HG03469 (cell line): ENCODE measurements around the gene THSD4.

Experiments
- ATAC-seq: cut with Tn5 transposase; IDR thresholded peaks from one replicate; pipeline ENCODE4 v1.9.1; 2021; ENCODE audit warnings: mild to moderate bottlenecking, moderate library complexity, moderate number of reproducible peaks; ENCODE audit not compliant: unreplicated experiment

Gene THSD4

DNA sequence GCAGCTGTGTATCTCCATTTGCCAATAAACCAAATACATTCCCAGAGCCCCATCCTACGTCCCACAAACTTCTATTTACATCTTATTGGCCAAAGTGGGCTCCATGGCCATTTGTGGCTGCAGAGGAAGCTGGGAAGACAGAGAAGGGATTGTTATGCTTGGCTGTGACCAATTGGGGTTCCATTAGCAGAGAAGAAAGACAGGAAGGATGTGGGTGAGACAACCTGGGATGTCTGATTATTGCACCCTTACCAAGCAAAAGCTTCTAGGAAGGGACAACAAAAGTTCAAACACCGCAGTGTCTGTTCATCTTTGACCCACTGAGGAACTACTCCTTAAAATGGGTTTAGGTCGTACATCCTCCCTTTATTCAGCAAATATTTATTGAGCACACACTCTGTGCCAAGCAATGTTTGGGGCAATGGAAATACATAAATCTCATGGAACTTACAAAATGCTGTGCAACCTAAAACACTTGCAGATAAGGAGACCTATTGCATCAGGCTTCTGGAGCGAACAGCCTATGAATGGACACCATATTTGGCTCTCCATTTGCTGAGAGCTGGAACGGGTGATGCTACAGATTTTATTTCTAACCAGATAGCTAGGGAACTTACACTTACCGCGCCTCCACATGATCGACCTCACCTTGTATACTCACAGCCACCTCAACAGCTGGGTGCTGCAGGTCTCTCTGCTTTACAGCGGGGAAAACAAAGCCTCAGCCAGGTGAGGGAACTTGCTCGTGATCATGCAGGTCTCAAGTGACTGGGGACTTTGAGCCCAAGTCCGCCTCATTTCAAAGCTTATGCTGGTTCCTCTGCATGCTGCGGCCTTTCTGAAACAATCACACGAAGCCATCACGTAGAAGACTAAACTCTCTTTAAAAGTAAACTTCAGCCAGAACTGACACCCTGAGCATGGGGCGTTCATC lies 673.6 kb downstream of the THSD4 start:
- ATAC-seq: no peak

DNA sequence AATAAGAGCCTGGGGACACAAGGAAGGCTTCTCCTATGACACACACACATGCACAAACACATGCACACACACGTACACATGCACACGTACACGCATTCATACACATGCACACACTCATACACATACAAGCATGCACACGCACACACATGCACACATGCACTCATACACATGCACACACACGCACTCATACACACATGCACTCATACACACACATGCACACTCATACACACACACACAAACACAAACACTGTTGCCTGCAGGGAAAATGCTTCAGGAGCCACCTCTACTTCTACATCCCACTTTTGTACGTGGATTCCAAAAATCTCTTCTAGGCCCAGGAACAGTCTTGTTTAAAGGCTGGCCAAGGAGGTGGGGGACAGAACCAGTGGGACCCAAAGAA lies 674.3 kb downstream of the THSD4 start:
- ATAC-seq: no peak

GRCh38 chr15:71790081-71790480 lies 674.8 kb downstream of the THSD4 start:
- ATAC-seq: no peak

DNA sequence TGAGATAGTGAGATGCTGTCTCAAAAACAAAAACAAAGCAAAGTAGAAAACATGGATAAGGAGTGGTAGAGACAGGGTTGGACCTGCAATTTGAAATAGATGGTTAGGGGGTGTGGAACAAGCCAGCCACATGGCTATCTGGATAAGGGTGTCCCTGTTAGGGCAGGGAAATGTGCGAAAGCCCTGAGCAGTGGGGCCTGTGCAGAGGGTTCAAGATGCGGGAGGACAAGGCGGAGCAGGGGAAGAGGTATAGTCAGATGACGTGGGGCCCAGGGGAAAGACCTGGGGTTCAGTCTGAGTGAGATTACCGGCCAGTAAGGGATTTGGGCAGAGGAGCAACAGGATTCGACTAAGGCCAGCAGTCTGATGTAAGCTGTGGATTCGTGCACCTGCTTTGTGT lies 676.7 kb downstream of the THSD4 start:
- ATAC-seq: no peak

- no peak for ATAC-seq
These were observed 677.2 kb downstream of the THSD4 start for GRCh38 chr15:71792521-71792920.

- no peak for ATAC-seq
These were observed 683.4 kb downstream of the THSD4 start for GRCh38 chr15:71798641-71799040.

DNA sequence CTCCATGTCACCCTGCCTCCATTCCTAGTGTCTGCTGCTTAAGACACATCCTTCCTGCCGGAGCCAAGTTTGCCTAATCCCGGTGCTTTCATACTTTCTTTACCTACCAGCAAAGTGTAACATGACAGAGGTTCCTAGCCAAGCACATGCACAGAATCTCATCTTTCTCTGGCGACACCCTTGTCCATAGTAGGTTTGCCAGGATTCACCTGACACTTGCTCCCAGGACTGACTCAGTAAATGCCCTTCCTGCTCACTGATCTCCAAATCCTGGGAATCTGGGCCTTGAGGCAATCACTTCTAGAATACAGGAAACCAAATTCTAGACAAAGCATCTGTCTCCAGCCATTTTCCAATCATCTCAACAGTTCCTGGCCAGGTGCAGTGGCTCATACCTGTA lies 684.9 kb downstream of the THSD4 start:
- ATAC-seq: no peak

DNA sequence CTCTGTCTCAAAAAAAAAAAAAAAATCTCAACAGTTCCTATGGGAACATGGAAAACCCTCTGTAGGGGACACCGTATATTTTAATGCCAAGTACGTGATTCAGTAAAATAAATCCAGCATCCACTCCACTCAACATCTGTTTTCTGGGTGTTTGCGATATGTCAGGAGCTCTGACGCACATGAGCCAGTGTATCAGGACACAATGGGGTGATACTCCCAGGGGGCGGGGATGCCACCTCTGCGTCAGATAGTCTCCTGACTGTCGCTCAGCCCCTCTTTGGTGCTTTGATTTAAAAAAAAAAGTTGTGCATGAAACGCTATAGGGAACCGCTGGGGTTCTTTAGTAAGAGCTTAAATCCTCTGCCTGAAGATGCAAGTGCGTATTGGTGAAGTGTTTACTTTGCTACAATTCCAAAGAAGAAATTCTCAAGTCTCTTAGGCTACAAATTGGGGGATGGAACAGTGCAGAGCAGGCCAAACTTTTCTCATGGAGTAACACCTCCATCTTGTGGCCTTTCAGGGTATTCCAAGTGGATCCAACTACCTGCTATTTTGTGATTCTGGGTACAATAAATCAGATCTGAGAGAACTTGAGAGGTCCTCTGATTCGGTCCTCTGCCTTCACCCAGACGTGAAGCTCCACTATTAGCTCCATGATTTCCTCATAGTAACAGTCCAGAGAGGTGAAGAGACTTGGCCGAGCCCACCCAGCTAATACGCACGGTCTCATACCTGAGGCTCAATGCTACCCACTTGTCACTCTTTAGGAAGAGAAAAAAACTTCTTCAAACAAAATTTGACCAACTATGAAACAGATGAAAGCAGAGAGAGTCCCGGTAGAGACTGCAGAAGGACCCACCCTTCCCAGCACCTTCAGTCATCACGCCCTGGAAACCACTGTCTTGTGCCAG lies 685.8 kb downstream of the THSD4 start:
- ATAC-seq: no peak

GRCh38 chr15:71801935-71802655 lies 686.8 kb downstream of the THSD4 start:
- ATAC-seq: no peak

- no peak for ATAC-seq
These were observed 687.5 kb downstream of the THSD4 start for GRCh38 chr15:71802770-71803169.

- ATAC-seq: no peak
These were observed 689.0 kb downstream of the THSD4 start for GRCh38 chr15:71804226-71804625.

- ATAC-seq: no peak
These were observed 689.6 kb downstream of the THSD4 start for GRCh38 chr15:71804695-71805470.

GRCh38 chr15:71806452-71806931 lies 691.2 kb downstream of the THSD4 start:
- no peak for ATAC-seq

DNA sequence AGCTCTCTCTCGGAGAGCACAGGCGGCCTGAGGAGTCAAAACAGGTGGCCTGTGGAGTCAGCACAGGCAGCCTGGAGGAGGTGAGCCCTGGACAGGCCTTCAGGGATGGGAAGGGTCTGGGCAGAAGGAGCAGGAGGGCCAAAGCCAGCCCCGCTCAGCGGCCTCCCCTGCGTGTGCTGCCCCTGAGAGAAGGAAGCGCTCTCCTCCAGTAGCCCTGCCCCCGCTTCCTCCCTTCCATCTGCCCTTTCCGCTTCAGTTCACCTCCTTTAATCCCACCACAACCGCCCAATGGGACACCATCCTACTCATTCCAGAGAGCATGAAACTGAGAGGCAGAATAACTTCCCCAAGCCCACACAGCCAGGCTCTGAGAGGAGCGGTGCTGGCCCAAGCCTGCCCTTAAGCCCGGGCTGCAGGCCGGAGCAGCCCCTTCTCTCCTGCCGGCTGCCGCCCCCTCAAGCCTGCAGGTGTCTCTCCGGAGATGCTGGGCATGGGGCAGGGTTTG lies 691.9 kb downstream of the THSD4 start:
- no peak for ATAC-seq

- ATAC-seq: no peak
These were observed 692.4 kb downstream of the THSD4 start for GRCh38 chr15:71807691-71808091.

DNA sequence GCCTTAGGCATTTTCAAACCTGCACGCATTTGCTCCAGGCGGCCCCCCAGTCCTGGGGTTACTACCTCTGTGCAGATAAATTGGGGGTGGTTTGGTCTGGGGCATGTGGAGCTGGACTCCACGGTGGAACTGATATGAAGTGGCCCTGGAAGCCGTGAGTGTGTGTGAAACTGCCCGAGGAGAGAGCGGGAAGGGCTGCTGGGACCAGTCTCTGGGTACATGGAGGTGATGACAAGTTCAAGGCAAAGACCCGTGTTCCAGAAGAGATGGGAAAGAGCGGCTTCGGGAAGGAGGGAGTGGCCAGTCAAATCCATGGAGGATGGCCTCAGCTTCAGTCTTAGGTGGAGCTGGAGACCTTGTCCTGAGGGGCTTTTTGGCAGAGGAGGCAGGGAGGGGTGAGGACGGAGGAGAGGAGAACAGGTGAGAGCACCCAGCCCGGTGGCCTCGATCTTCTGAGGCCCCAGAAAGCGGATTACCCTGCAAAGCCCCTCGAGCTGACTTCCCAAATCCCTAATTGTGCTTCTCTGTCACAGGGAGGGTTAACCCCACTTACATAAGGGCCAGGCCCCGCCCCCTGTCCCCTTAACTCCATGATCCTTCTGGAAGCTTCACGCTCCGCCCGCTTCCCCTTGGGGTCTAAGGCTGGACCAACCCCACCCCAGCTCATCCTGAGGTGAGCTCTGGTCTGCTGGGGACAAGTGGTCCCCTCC lies 693.2 kb downstream of the THSD4 start:
- no peak for ATAC-seq

GRCh38 chr15:71809346-71809745 lies 694.1 kb downstream of the THSD4 start:
- ATAC-seq: no peak

- ATAC-seq: no peak
These were observed 695.2 kb downstream of the THSD4 start, which contains the start of gene NR2E3 for GRCh38 chr15:71810256-71811035. Gene NR2E3 (plus strand): TSS chr15:71810554. CDS start chr15:71810744, 190 bp downstream.
